NCI-H2107 treated with DMSO at 0.1 percent for 48 hours (cell line): ENCODE data around the gene DDX39B.
"Not testable (repeated sequence)": the region's sequence is repeated elsewhere in the genome, so short reads cannot be mapped to it uniquely, and the experiment has no call there.

Experiments used
- DNase-seq: peaks from one replicate; lab custom pipeline; 2025; ENCODE audit not compliant: unreplicated experiment; lab: John Stamatoyannopoulos, UW

The DDX39B gene

DNA sequence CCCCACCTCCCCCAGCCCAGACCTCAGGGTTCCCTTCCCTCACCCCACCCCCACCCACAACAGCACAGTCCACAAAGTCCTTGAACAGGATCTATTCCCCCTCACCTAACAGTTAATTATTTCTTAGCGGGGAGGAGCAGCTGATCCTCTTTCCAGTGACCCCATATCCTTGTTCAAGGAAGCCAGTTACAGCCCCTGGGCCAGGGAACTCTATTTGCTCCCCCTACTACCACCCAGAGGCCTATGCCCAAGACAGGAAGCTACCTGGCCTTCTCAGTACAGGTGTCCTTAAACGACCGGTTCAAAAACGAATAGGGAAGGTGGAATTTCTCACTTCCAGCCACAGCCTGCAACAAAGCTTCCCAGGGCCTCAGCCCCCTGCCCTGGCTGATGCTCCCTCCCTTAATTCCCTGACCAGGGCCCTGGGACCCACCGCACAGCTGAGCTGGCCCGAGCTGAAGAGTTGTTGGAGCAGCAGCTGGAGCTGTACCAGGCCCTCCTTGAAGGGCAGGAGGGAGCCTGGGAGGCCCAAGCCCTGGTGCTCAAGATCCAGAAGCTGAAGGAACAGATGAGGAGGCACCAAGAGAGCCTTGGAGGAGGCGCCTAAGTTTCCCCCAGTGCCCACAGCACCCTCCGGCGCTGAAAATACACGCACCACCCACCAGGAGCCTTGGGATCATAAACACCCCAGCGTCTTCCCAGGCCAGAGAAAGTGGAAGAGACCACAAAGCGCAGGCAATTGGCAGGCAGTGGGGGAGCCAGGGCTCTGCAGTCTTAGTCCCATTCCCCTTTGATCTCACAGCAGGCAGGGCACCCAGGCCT lies 12.3 kb downstream of the DDX39B start:
- DNase-seq, result no peak

DNA sequence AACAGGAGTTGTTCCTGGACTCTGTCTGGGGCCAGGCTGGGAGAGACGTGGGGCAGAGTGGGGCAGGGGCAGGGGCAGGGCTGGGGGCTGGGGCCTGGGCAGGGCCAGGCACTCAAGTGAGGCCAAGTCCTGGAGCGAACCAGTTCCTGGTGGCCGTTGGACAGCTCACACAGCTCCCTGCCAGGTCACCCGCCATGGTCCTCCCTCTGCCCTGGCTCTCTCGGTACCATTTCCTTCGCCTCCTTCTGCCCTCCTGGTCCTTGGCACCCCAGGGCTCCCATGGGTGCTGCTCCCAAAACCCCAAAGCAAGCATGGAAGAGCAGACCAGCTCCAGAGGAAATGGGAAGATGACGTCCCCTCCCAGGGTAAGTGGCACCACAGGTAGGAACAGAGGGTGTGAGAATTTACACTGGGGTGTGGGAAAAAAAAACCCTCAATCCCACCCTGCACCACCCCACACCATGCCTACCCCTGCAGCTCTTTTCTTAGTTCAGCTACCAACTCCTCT lies 12.9 kb downstream of the DDX39B start, which contains the start of gene MCCD1:
Gene MCCD1 (plus strand): TSS at position 142 of the 508 bp plus-strand sequence. CDS start 53 bp downstream, at position 195.
- no peak for DNase-seq

DNA sequence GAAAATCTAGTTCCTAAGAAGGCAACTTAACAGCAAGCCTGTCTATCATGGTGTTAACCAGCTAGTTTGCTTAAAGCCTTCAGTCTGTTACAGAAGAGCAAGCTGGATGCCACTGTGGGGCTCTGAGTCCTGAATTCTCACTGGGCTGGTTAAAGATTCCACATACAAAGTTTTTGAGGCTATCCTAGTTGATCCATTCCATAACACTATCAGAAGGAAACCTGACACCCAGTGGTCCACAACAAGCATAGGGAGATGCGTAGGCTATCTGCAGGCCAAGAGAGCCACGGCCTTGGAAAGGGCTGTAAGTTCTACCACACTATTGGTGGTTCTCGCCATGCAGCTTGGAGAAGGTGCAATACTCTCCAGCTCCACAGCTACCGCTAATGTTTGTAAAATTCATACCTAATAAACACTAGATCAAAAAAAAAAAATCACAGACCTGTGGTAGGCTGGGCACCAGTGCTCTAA lies 13.5 kb downstream of the DDX39B start:
- DNase-seq, result no peak

DNA sequence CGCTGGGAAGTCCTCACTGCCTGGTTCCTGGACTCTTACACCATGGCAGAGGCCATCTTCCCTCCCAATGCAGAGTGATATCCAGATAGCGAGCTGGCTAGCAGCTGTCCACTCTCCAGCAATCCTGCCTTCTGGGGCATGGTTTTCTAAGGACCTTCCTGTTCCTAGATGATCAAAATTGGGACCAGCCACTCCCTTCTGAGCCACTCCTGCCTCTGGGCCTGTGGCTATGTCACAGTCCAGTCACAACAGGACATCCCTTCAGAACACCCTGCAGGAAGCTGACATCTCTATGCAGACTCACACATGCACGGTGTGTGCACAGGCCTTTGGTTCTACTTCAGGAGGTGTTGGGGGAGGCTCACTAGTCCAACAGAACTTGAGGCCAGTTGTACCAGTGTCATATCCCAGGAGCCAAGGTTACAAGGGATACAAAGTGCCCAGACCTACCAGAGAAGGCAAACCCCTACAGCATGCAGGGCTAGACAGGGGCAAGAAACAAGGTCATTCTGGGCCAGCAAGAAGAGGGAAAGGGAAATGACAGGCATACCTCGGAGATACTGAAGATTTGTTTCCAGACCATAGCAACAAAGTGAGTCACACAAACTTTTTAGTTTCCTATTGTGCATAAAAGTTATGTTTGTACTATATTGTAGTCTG lies 15.7 kb downstream of the DDX39B start:
- DNase-seq, result no peak

DNA sequence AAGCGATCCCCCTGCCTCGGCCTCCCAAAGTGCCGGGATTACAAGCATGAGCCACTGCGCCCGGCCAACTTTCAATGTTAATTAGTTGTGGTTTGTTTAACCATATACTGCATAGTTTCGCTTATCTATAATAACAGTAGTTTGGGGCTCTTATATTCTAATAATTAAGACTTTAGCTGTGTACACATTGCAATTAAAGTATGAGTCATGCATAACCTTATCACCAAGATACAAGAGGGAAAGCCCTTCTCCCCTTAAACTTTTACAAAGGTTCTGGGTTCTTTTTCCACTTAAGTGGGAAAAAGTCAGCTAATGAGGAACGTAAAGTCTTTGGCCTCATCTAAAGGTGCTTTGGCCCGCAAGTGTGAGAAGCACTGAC lies 16.3 kb downstream of the DDX39B start:
- no peak for DNase-seq

DNA sequence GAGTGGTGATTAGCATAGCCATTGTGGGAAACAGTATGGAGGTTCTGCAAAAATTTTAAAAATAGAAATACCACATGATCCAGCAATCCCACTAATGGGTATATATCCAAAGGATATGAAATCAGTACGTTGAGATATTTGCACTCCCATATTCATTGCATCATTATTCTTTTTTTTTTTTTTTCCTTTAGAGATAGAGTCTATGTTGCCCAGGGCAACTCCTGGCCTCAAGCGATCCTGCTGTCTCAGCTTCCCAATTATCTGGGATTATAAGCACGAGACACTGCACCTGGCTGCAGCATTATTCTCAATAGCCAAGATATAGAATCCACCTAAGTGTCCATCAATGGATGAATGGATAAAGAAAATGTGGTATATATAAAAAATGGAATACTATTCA lies 20.0 kb downstream of the DDX39B start:
- DNase-seq, result no peak

DNA sequence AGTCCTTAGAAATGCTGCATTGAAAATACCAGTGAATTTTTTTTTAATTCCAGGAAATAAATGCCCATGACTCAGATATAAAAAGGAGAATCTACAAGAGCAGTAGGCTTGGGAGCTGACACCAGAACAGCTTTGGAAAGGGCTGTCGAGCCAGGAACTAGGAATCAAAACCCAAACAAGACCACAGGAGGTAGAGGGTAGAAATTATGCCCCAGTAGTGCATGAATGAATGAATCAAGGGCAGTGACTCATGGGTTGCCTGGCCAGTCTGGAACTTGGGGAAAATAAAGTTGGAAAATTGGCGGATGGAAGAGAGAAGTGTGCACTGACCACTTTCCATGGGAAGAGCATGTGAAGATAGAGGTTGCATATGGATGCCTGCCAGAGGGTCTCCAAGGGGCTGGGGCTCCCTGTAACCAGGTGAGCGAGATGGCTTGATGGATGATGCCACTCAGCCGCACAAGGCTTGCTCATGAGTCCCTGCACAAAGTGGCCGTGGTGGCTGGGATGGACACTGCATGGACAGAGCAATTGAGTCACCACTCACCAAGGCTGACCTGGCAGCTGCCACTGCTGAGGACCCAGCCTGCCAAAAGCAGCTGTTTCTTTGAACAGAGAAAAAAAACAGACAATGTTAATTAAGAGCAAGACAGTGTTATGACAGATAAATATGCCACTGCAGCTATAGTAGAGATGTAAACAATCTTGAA lies 28.2 kb downstream of the DDX39B start:
- DNase-seq, result no peak

DNA sequence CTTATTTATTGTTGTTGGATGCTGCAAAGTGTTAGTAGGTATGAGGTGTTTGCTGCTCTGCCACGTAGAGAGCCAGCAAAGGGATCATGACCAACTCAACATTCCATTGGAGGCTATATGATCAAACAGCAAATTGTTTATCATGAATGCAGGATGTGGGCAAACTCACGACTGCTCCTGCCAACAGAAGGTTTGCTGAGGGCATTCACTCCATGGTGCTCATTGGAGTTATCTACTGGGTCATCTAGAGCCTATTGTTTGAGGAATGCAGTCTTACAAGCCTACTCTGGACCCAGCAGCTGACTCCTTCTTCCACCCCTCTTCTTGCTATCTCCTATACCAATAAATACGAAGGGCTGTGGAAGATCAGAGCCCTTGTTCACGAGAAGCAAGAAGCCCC lies 31.8 kb downstream of the DDX39B start:
- DNase-seq, result no peak

DNA sequence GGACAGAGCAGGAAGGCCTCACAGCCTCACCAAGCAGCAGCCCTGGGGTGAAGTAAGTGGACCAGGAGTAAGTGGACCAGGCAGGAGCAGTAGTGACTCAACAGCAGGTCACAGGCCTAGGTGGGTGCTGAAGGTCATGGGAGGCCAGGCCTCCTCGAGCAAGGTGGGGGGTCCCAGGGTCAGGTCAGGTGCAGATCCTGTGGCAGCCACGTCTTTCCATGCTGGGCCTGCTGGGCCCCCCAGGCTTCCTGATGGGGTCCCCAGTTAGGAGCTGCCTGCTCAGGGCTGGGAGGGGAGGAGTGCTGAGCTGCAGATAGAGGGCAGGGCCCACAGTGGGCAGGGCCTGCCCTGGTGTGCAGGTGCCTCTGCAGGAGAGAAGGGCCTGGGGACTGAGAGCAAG lies 32.8 kb downstream of the DDX39B start:
- DNase-seq, result not testable (repeated sequence)

DNA sequence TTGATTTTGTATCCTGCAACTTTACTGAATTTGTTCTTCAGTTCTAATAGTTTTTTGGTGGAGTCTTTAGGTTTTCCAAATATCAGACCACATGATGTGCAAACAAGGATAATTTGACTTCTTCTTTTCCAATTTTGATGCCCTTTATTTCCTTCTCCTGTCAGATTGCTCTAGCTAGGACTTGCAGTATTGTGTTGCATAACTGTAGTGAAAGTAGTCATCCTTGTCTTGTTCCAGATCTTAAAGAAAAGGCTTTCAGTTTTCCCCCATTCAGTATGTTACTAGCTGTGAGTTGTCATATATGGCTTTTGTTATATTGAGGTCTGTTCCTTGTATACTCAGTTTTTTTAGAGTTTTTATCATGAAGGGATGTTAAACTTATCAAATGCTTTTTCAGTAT lies 39.2 kb downstream of the DDX39B start:
- no peak for DNase-seq

DNA sequence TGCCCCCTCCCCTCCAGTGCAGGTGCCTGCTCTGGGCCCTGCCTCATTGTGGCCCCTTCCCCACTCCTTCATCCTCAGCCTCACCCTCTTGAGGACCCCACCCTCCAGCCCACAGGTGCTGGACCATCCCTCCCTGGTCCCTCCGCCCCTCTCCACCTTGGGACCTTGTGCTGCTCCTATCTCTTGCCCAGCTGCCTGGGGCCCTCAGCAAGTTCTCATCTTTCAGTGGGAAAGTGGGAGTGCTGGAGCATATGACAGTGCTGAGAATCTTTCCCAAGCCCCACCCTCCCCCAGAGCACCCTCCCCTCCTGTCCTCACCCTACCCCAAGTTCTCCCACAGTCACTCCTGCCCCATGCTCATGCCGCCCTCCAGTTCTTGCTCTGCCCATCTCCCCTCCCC lies 42.2 kb downstream of the DDX39B start:
- DNase-seq, result not testable (repeated sequence)

DNA sequence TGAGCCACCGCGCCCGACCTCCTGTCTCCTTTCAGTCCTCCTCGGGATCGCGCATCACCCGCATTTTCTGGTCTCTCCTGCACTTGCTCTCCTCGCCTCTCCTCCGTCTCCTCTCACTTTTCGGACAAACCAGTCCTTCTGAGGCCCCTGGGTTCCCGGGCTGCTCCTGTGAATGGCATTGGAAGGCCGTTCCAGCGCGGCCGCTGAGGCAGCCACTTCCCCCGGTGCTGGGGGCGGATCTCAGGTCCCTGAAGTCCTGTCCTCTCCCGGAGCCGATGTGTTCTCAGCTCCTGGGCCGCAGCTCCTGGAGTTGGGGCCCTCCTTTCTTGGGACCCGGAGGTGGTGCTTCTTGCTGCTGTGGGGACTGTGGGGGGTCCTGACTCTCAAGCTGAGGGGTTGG lies 43.1 kb downstream of the DDX39B start:
- no peak for DNase-seq

DNA sequence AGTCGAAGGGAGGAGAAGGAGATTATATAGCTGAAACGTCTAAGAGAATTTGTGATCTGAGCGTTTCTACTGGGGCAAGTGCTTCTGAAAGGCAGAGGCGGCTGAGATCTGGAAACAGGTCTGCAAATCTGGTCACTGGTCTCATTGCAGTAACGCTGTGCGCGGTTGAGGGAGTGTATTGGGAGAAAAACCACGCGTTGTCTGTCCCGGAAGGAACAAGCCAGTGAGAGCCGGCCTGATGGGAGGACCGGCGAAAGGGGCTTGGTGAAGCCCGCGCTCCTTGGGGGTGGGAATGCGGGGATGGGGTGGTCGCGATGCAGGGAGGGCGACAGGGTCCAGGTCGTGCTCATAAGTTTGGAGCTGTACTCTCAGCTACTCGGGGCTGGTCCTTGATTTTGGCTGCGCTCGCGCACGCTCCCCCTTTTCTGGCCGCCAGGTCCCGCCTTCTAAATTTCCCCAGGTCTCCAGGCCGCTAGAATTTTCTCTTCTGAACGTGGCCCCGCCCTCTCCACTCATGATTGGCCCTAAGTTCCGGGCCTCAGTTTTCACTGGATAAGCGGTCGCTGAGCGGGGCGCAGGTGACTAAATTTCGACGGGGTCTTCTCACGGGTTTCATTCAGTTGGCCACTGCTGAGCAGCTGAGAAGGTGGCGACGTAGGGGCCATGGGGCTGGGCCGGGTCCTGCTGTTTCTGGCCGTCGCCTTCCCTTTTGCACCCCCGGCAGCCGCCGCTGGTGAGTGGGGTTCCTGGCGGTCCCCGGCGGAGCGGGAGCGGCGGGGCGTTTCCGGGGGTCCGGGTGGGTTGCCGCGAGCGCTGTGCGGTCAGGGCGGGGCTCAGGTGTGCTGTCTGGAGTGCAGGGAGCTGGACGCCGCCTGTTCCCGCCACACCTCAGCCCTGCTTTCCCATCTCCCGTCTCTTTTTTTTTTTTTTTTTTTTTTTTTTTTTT lies 44.0 kb downstream of the DDX39B start, which contains the start of gene MICB:
Gene MICB (plus strand): TSS at position 615 of the 946 bp plus-strand sequence. CDS start 49 bp downstream, at position 664.
- no peak for DNase-seq

DNA sequence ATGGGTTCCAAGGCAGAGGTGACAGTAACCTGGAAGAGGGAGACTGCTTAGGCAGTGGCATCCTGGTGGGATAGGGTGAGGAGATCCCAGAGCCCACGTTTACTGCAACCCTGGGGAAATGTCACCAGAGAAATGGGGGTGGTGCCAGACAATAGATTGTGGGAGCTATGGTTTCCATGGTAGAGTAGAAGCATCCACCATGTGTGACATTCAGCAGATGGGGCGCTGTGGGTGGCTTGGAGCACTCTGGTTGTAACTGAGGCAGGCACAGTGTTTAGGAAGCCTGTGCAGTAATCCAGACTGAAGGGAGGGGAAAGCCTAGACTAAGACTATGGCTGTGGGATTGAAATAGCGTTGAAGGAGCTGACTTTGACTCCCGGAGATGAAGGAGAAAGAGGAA lies 45.0 kb downstream of the DDX39B start:
- not testable (repeated sequence) for DNase-seq

DNA sequence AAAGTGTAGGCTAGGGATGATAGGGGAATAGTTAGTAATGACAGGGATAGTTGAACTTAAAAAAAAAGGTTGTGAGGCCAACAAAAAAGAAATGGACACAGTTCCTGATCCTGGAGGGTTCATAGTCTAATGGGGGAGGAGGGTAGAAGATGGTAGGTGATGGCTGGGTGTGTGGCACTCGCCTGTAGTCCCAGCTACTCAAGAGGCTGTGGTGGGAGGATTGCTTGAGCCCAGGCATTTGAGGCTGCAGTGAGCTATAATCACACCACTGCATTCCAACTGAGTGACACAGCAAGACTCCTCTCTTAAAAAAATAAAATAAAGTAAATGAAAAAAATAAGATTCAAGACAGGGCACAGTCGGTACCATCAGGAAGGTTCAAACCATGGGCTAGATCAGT lies 46.2 kb downstream of the DDX39B start:
- DNase-seq, result no peak

DNA sequence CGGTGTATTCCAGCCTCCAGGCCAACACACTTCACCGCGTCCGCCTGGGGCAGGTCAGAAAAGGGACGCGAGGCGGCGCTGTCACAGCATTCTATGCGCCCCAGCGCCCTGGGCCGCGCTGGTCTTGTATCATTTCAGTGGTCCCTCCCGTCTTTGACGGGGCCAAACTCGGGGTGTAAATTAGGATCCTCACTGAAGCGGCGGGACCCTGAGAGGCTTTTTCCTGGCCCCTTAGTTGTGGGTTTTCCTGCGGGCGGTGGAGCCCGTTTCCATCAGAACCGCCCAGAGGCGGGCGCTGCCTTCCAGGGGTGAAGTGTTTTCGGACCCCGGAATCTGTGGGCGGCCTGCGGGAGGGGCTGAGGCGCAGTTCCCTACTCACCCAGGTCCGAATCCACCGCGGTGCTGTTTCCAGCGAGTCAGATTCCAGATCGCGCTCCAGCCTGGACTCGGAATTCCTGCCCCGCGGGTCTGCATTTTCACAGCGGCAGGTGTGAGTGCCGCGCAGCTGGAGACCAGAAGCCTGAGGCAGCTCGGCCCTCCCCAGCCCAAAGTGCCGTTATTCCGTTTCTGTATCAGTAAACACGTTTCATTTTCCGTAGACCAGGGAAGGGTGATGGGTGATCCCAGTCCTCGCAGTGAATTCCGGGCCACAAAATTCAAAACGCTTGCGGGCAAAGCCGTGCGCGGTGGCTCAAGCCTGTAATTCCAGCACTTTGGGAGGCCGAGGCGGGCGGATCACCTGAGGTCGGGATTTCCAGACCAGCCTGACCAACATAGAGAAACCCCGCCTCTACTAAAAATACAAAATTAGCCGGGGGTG lies 47.7 kb downstream of the DDX39B start:
- no peak for DNase-seq

DNA sequence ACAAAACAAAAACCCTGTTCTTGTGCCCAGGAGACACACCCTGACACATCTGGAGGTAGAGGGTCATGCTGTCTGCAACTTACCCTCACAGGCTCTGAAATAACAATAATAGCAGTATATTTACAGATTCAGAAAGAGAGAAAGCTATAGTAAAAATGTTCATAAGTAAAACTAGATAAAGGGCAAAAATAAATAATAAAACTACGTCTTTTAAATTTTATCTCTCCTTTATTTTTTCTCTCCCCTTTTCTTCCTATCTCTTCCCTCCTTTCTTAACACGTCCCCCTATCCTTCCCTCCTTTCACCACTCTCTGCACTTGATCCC lies 48.3 kb downstream of the DDX39B start:
- DNase-seq, result not testable (repeated sequence)

DNA sequence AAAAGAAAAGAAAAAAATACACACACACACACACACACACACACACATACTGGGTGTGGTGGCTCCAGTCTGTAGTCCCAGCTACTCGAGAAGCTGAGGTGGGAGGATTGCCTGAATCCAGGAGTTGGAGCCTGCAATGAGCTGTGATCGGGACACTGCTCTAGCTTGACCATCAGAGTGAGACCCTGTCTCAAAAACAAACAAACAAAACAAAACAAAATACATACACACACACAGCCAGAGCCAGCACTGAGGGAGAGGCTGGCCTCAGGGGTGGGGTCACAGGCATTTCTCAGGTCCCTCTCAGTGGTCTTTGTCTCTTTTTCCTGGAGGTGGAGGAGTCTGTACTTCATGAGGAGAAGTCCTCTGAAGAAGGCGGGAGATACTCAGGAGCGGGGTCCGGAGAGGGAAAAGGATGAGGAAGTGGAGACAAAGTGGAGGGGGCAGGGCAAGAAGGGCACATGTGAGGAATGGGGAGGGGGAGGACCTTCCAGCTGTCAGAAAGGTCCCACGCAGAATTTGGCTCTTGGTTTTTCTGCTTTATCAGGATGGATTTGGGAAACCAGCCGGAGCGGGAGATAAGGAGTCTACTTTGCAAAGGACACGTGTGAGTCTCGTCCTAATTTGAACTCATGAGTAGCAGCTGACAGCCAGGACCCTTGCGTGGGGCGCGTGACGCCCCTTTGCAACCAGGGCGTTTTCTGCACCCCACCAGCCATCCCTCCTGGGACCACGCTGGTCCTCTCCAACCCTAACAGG lies 51.5 kb downstream of the DDX39B start:
- no peak for DNase-seq

DNA sequence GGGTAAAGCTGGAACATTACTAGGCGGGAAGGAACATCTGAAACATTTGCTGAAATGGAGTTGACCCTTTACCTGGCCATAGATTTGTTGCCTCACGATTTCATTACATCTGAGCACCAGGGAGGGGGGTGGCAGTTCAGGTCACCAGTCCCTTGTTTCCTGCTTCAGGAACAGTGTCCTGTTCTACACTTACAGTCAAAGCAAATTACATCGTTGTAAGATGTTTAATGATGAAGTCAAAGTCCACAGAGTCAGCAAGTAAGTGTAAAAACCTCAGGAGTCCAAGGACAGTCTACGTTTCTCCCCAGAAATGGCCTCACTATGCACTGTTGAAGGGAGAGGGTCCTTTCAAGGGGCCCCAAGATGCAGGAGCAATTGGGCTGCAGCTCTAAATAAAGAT lies 52.7 kb downstream of the DDX39B start:
- no peak for DNase-seq
